GM21576 (cell line): ENCODE measurements around the gene CIT.
A peak's percentile ranks its signal among the peaks of the same experiment; 100 is the strongest.

Experiments used
- ATAC-seq: cut with Tn5 transposase; IDR thresholded peaks from one replicate; pipeline ENCODE4 v1.9.1; 2021; ENCODE audit warnings: mild to moderate bottlenecking, moderate library complexity; ENCODE audit not compliant: unreplicated experiment

The CIT gene

GRCh38 chr12:119681728-119682638, 195.1 kb downstream of the CIT start:
- peak; percentile 62 for ATAC-seq

GRCh38 chr12:119681111-119681510, 196.0 kb downstream of the CIT start:
- ATAC-seq = no peak

GRCh38 chr12:119679490-119679889, 197.6 kb downstream of the CIT start:
- ATAC-seq = no peak

GRCh38 chr12:119679081-119679480, 198.0 kb downstream of the CIT start:
- ATAC-seq = no peak

- ATAC-seq = no peak
These were observed 198.7 kb downstream of the CIT start for GRCh38 chr12:119678459-119678858.

- ATAC-seq = no peak
These were observed 200.5 kb downstream of the CIT start for GRCh38 chr12:119676573-119676972.

- ATAC-seq = no peak
These were observed 201.1 kb downstream of the CIT start for GRCh38 chr12:119676022-119676421.

- ATAC-seq = no peak
These were observed 202.6 kb downstream of the CIT start for GRCh38 chr12:119674560-119674959.

GRCh38 chr12:119673634-119674033, 203.5 kb downstream of the CIT start:
- ATAC-seq = no peak

GRCh38 chr12:119672194-119672593, 204.9 kb downstream of the CIT start:
- no peak for ATAC-seq

GRCh38 chr12:119671070-119671469, 206.1 kb downstream of the CIT start:
- ATAC-seq = no peak

GRCh38 chr12:119669744-119670472, 207.2 kb downstream of the CIT start:
- no peak for ATAC-seq

- no peak for ATAC-seq
These were observed 208.7 kb downstream of the CIT start for GRCh38 chr12:119668324-119668841.

GRCh38 chr12:119667577-119668323, 209.4 kb downstream of the CIT start, which contains the start of gene PRKAB1:
Gene PRKAB1 (plus strand): TSS chr12:119668133. CDS start chr12:119668245, 112 bp downstream.
- ATAC-seq = peak; percentile 91

- peak; percentile 3 for ATAC-seq
These were observed 210.1 kb downstream of the CIT start for GRCh38 chr12:119666900-119667576.

- no peak for ATAC-seq
These were observed 210.8 kb downstream of the CIT start for GRCh38 chr12:119666226-119666795.

GRCh38 chr12:119665164-119665929, 211.8 kb downstream of the CIT start:
- ATAC-seq = no peak

GRCh38 chr12:119664642-119665041, 212.5 kb downstream of the CIT start:
- no peak for ATAC-seq

GRCh38 chr12:119661882-119662281, 215.2 kb downstream of the CIT start:
- no peak for ATAC-seq
